GM21825 (cell line): ENCODE results near the gene MPEG1.

Source experiments
- ATAC-seq: cut with Tn5 transposase; IDR thresholded peaks from one replicate; pipeline ENCODE4 v1.9.1; 2021; ENCODE audit warnings: mild to moderate bottlenecking, moderate library complexity; ENCODE audit not compliant: unreplicated experiment

MPEG1 gene, protein sequence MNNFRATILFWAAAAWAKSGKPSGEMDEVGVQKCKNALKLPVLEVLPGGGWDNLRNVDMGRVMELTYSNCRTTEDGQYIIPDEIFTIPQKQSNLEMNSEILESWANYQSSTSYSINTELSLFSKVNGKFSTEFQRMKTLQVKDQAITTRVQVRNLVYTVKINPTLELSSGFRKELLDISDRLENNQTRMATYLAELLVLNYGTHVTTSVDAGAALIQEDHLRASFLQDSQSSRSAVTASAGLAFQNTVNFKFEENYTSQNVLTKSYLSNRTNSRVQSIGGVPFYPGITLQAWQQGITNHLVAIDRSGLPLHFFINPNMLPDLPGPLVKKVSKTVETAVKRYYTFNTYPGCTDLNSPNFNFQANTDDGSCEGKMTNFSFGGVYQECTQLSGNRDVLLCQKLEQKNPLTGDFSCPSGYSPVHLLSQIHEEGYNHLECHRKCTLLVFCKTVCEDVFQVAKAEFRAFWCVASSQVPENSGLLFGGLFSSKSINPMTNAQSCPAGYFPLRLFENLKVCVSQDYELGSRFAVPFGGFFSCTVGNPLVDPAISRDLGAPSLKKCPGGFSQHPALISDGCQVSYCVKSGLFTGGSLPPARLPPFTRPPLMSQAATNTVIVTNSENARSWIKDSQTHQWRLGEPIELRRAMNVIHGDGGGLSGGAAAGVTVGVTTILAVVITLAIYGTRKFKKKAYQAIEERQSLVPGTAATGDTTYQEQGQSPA

DNA sequence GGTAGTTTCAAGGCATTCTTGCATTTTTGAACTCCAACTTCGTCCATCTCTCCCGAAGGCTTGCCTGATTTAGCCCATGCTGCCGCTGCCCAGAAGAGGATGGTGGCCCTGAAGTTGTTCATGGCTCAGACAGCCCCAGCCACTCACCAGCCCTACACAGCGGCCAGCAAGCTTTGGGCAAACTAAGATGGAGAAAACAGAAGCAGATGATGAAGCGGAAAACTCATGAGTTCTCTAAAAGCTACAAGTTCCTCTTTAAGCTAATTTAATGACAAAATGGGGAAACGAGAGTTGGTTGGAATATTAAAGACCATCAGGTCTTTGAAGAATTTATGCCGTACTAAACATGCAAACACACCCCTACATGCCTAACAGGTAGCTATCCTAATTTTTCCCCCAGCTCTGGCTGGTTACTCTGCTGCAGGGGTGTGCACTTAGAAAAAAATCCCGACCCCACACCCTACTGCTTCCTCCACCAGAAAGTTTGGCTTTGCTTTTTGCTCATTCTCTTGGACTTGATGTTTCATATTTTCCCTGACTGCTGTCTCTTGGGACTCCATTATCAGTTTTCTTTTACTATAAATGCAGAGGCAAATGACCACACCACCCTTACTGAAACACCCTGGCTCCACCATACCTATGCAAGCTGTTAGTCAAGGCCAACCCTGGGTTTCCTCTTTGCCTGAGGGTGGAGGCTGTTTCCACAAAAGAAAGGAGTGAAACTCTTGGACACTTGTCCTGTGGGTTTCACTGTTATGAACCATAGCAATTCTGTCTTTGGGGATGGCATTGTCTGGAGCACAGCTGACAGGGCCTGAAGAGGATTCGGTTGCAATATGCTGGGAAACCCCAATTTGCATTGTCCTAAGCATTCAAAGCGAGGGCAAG lies at the start of gene MPEG1:
TSS of gene MPEG1 (minus strand) at position 184 of the 888 bp plus-strand sequence. CDS start at position 122, 62 bp downstream.
- no peak for ATAC-seq

DNA sequence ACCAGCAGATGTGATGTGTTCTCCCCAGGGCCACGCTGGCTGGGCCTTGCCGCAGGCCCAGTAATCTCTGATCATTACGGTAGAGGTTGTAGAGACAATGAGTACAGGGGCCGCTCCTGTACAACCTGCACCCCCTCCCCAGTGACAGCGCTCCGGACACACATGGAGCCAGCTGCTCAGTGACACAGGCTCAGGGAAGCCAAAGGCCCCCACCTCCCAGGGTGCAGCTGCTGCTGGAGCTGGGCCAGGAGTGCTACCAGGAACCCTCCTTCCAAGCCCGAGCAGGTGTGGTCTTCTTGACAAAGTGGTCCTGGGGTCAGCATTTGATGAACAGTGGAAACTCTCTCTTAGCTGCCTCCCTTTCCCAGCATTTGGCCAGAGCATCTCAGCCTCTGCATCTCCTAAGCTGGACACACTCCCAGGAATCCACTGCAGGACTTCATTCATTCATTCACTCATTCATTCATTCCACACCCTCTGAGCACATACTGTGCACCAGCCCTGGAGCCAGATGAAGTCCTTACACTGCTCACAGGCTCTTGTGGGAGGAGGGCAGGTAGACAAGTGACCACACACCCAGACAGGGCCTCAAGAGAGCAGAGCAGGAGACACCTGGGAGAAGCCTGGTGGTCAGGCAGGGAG lies 49.6 kb upstream of the MPEG1 start:
- ATAC-seq = no peak

DNA sequence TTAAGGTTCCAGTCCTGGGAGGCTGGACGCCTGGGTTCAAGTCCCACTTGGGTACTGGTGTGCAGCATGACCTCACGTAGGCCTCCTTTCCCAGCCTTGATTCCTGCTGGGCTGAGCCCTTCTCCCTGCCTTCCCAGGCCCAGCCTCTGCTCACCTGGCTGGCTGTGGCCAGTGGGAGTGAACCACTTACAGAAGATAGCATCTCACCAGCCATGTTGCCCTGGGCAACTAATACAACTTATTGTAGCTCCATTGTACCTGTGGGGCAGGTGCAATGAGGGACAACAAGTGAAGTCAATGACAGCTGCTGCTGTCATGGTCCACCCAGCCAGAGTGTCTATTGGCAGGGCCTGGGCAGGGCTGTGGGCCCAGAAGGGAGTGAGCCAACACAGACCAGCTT lies 48.4 kb upstream of the MPEG1 start:
- ATAC-seq = no peak

DNA sequence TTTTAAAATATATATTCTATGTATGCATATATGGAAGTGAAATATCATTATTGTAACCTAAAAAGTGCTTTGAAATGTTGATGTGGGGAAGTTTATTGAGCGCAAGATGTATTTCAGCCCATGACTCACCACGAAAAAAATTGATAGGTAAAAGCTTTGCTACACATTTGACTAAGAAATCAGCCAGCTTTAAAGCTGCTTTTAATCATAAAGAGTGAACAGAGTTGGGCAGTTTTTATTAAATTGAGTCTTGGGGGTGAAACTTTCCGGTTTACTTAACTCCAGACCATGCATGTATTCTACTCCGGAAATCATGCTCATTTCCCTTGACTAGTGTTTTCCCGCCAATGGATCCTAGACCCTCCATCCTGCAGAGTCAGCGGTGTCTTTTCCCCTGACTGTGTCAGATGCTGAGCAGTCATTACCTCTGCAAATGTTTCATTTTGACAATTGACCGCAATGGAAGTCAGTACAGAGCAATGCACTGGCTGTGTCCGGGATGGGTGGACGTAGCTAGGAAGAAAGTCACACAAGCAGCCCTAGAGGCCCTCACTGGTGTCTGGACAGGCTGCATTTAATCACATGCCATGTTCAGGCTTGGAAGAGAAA lies 47.2 kb upstream of the MPEG1 start:
- ATAC-seq = no peak

DNA sequence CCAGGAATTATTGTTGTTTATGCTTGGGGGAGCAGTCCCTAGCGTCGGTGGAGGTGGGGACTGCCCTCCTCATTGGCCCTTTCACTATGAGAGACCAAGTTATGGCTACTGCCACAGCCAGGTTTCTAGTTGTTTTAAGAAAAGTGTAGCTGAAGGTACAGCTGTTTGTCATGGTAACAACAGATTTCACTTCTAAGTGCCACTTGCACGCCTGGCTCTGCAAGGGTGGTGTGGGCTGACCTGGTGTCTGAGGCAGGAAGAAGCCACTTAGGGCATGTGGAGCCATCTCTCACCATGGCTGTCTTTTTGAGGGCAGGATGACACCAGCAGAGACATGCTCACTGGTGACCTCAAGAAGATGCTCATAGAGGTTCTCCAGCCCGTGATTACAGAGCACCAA lies 46.3 kb upstream of the MPEG1 start:
- ATAC-seq = no peak

DNA sequence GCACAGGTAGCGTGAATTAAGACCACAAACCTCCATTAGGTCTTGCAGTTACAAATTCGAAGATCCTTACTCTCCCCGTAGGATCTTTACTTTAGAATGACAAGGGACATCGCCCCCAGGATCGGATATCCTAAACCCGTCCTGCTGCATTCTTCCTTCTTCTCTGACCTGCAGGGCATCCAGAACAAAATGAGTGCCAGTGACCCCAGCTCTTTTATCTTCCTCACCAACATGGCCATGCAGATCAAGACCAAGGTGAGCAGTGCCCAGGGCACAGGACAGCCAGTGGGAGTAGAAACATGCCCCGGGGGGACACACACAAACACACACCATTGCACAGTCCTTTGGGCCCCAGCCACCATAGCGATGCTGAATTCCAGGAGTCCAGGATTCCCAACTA lies 42.6 kb upstream of the MPEG1 start:
- ATAC-seq = no peak

DNA sequence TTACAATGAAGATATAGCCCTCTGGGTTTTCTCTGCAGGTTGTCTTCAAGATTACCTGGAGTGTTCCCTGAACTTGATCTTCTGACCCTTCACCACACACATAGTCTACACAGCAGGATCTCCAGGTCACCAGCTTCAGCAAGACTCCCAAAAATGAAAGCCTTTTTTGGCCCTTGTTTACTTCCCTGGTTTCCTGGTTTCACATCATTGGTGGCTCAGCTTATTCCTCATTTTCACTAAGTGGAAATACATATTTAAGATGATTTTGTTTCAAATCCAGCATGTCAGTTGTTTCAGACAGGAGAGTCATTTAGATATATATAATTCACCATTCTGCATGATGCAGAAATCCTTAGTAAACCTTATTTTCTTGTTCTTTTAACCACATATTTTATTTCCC lies 41.6 kb upstream of the MPEG1 start:
- ATAC-seq = no peak

DNA sequence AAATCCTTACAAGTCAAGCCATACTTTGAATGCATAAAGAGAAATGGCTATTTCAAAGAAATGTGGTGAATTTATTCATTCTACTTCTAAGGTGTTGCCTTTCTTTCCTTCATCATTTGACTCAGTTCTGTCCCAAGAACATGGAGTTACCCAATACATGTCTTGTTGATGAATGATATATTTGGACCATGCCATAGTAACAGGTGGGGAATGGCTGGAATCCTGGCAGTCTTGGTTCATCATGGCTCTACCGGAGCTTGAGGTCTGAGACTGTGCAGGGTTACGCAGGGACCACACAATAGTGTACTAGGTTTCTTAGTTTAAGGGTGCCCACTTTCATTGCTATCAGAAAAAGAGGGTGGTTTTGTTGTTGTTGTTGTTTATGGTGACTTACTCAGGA lies 40.3 kb upstream of the MPEG1 start:
- no peak for ATAC-seq

DNA sequence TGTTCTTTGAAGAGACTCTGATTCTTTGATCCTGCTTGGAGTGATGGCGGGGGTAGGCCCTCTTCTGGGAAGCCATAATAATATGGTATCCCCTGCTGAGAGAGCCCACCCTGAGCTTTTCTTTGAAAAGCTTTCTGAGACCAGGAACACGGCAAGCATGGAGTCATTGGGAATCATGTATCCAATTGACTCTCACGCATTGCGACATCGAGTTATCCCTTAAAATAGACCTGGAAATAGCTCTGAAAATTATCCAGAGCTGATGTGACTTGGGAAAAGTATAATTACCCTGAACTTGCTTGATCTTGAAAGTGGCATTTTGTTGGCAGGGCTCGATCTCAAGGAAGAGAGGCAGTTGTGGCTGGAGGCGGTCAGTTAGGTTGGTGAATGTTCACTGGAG lies 36.8 kb upstream of the MPEG1 start:
- ATAC-seq = no peak

DNA sequence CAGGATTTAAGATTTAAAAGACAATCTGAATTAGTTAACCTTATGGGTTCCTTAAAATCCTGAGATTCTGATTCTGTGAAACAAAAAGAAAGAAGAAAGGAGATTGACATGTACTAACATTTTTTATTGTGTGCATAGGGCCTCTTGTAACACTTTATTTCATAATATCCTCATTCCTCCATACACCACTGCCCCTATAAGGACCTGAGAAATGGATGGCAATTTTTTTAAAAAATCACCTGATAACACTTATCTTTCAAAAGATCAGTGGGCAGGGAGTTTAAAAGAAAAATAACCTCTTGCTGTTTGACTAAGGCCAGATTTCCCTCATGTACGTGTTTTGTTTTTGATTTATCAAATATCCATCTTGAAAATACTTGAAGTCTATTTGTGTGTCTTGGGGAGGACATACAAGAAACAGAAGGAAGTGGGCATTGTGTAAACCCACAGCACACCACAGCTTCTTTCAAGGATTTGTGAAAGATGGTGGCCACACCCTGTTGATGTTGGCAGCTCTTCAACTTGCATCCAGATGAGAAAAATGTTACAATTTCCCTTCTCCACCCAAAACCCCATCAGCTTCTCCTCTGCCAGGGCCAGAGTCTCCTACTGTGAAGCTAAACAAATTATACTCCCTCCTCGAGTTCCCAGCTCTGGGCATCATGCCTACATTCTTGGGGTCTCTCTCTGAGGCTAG lies 35.0 kb upstream of the MPEG1 start:
- no peak for ATAC-seq

DNA sequence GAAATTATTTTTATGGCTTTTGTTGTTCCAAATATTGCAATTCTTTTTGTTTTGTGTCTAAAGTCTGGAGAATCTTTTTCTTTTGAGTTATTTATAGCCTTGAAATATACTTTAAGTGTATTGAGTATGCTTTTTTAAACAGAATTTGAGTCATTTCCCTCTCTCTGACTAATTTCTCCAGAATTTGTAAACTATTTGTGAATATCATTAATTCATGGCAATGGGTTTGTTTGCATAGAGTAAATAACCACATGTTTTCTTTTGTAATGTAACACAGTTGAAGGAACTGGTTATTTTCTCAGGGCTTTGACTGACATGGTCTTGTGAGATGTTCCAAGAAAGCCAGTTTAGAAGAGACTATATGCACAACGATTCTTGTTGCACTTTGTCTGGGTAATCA lies 30.9 kb upstream of the MPEG1 start:
- no peak for ATAC-seq

DNA sequence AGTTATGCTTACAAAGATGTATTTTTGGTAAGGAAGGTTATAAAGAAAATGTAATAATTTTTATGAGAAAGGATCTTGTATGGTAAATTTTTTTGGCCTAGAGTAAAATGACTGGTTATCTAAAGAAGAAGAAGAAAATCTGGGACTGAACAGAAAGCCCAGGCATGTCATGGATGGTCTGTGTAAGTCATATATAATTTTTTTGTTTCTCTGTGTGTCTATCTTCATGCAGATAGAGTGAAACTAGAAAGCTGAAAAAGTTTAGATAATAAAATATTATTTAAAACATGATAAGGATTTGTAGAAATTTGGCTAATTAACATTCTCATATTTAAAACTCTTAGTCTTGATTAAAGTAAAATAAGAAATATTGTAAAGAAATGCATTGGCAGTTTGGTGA lies 27.6 kb upstream of the MPEG1 start:
- no peak for ATAC-seq

DNA sequence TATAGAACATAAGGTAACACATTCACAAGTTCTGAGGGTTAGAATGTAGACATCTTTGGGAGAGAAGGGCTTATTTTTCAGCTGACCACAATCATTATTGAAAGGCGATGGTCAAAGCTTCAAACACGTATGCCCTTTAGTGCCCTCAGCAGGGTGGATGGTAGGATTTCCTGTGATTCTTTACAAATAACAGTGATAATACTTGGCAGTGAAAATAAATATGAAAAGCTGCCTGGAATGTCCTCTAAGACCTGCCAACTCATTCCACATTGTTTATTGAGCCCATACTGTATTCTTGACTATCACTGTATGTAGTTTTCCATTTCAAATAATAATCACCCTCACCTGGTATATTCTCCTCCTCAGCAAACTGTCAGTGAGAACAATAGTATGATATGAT lies 13.7 kb upstream of the MPEG1 start:
- ATAC-seq = no peak

DNA sequence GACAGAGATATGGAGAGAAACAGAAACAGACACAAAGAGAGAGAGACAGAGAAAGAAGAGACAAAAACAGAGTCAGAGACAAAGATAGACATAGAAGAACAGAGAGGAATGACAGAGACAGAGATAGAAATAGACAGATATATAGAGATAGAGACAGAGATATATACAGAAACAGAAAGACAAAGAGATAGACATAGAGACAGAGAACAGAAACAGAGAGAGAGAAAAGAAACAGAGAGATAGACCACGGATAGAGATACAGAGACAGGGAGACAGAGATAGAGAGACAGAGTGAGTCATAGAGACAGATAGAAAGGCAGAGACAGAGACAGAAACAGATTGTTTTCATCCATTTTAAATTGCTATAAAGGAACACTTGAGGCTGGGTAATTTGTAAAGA lies 12.3 kb upstream of the MPEG1 start:
- no peak for ATAC-seq

DNA sequence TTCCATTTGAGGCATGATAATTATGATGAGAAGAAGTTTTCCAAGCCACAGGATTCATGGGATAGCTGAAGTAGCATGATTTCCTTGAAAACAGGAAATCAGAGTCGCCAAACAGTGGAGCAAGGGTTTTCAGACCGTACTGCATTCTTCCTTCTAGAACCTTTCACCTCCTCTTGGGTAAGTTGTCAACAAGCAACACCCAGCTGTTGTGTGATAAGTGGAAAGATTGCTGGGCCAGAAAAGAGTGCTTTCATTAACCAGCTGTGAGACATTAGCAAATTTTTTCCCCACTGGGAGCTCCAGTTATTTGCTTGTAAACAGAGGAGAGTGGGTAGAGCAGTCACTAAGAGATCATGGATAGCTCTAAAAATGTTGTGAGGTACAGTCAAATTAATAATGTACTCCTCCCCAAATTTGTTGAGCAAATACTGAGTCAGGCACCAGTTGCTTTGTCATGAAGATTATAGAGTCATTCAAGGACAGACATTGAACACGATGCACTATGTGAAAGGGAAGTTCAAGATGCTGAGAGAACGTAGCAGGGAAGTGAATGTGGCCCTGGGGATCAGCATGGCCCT lies 11.7 kb upstream of the MPEG1 start:
- ATAC-seq = no peak

DNA sequence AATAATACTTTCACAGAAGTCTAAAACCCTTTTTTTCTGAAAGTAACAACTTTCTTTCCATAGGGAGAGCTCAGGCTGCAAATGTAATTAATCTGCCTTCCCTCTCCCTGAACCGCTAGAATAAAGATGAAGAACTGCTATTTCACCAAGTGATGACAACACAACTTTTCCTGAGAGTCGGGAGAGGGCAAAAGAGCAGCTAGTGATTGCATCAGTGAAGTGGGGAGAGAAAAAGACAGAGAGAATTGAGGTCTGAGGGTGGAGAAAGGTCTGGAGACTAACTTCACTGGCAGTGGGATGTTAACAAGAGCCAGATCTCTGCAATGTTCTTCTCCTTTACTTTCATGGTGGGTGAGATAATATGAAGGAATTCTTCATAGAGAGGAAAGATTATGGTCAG lies 10.9 kb upstream of the MPEG1 start:
- ATAC-seq = no peak

DNA sequence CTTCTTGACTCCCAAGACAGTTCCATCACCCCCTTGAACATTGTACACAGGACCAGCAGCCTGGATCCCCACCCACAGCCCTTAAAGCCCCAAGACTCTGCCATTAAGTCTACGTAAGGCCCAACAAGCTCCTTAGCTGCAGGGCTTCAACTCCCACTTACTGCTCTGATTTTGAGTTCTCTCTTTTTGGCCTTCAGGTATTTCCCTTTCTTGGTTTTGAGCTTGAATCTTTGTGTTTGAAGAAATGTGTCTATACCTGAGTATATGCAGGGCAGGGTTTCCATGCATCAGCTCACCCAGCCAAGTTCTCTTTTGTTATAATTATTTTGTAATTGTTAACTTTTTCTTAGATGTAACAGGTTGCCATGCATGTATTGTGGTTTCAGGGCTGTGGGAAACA lies 10.4 kb upstream of the MPEG1 start:
- no peak for ATAC-seq

DNA sequence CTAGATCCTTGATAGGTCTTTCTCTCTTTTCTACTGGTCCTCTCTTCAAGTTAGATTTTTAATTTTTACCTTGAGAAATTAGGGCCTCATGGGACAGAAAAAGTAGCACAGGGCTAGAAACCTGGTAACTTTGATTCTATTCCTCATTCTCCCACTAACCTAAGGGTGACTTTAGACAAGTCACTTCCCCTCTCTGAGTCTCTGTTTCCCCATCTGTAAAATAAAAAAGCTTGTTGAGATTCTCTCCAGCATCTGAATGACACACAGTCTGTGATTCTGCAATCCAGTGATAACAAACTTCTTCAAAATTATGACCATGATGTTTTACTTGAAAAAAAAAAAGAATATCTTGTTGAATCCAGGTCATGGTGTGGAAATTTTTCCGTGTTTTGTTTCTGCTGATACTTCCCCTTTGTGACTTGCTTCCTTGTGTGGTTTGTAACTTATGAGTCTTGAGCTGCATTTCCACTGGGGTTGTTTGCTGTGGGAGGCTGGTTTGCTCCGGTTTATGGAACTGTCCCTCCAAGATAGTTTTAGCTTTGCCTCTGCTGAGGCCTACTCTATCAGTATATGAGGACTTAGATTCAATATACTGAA lies 9.8 kb upstream of the MPEG1 start:
- ATAC-seq = no peak

DNA sequence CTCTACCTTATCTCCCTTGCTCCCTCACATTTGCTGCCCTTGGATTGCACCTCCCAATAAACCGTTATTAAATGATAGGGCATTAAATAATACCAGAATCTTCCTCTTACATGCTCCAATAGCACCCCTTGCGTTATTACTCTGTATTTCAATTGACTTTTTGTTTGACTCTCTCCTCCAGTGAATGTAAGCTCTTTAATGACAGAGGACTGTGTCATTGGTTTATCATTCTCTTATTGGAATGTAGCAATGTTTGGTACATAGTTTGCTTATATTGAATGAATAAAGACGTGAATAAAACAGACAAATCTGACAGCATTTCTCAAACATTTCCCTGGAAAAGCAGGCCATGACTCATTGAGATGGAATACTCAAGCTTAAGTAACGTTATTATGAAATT lies 8.7 kb upstream of the MPEG1 start:
- ATAC-seq = no peak
